Mesenteric fat pad (tissue), 1 donor: ENCODE measurements around the gene OR10A6. TPM values are rescaled to one million over a fixed set of nuclear protein-coding genes. Genes with fewer than 3 reads are reported as not detected.

ENCODE experiments used
- total RNA-seq: library from RNA; stranded (reverse); fragmentation: NEBNext Ultra II Directional; extraction: Animal tissue kit (Norgen Biotek cat#: 25700); gene quantifications from one replicate; pipeline ENCODE4 v1.2.1, GENCODE V29; 2021
- donor health status: DM: yes; HTN: yes; CAD: no.

Gene OR10A6
- total RNA-seq, 1 donor from 2014 or later = not detected

Other genes with a start within 250 kb of the OR10A6 start
- not detected for gene OVCH2, start 224.8 kb downstream of the OR10A6 start, total RNA-seq
- not detected for gene OR5P2, start 134.3 kb downstream of the OR10A6 start, total RNA-seq
- not detected for gene OR5P3, start 100.4 kb downstream of the OR10A6 start, total RNA-seq
- gene OR10A3, start 10.4 kb upstream of the OR10A6 start, total RNA-seq = not detected
- gene NLRP10, start 34.2 kb upstream of the OR10A6 start, total RNA-seq = not detected
- gene EIF3F, start 56.1 kb upstream of the OR10A6 start, total RNA-seq = 144 TPM
- gene TUB, start 149.9 kb upstream of the OR10A6 start, total RNA-seq = 5.9 TPM
- gene RIC3, start 237.8 kb upstream of the OR10A6 start, total RNA-seq = 2.3 TPM